GM21786 (cell line): Measurements from ENCODE around the gene U2AF1L4.
"Not testable (repeated sequence)": the region's sequence is repeated elsewhere in the genome, so short reads cannot be mapped to it uniquely, and the experiment has no call there.

ENCODE experiments used
- ATAC-seq: cut with Tn5 transposase; IDR thresholded peaks from one replicate; pipeline ENCODE4 v1.9.1; 2021; ENCODE audit not compliant: unreplicated experiment

U2AF1L4 gene

DNA sequence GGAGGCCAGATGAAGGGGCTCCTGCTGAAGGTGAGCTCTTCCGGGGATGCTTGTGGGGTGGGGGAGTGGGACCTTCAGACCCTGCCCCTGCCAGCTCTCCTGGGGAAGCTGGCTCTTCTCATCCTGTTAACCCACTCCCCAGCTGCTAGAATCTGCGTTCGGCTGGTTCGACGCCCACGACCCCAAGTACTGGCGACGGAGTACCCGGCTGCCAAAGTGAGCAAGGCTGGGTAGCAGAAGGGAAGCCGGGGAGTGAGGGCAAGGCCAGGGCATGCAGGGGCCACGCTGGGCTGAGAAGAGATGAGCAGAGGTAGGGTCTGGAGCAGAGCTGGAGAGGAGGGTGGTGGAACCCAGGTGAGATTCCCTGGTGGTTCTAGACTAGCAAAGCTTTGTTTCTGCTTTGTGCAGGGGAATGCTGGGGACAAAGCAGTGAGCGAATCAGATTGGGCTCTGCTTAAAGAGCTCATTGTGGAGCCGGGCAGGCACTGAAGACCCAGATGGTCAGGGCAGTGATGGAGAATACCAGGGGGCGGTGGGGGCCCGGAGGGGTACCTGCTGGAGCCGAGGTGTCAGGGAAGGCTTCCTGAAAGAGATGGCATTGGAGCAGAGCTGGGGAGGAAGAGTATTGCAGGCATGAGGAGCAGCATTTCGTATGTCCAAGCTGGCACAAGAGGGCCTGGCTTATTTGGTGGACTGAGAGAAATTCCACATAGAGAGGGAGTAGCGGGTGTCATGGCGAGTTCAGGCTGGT, 17.1 kb downstream of the U2AF1L4 start:
- ATAC-seq, result no peak

DNA sequence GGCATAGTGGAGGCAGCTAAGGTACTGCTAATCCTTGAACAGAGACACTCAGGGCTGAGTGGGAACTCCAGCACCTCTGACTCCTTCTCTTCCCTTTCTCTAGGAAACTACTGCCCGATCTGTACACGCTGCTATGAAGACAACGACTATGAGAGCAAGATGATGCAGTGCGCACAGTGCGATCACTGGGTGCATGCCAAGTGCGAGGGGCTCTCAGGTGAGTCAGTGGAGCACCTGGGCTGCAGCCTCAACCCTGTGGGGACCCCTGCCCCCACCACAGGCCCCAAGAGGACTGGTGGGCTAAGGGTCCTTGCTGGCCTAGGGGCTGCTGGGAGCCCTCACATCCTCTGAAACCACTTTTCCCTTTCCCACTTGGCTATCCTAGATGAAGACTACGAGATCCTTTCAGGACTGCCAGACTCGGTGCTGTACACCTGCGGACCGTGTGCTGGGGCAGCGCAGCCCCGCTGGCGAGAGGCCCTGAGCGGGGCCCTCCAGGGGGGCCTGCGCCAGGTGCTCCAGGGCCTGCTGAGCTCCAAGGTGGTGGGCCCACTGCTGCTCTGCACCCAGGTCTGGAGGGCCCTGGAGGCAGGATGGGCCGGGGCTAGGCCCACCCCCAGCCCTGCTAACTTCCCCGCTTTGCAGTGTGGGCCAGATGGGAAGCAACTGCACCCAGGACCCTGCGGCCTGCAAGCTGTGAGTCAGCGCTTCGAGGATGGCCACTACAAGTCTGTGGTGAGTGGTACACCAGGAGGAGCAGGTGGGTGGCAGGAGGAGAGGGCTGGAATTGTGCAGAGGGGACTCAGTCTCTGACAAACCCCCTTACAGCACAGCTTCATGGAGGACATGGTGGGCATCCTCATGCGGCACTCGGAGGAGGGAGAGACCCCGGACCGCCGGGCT, 17.9 kb downstream of the U2AF1L4 start:
- no peak for ATAC-seq

DNA sequence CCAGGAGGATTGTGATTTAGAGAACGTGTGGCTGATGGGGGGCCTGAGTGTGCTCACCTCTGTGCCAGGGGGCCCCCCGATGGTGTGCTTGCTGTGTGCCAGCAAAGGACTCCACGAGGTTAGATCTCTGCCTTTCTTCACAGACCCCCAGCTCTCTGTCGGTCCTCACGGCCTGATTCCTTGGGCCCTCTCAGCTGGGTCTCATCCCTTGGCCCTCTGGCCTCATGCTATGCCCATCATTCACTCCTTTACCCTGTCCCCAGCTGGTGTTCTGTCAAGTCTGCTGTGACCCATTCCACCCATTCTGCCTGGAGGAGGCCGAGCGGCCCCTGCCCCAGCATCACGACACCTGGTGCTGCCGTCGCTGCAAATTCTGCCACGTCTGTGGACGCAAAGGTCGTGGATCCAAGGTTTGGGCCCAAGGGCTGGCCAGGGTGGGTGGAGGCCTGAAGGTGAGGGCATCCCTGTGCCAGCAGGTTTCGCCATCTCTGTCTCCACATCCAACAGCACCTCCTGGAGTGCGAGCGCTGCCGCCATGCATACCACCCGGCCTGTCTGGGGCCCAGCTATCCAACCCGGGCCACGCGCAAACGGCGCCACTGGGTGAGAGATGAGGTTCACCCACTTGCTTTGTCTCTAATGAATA, 19.9 kb downstream of the U2AF1L4 start:
- no peak for ATAC-seq

GRCh38 chr19:35724560-35724959, 20.7 kb downstream of the U2AF1L4 start:
- no peak for ATAC-seq

GRCh38 chr19:35724132-35724531, 21.1 kb downstream of the U2AF1L4 start:
- ATAC-seq, result not testable (repeated sequence)

DNA sequence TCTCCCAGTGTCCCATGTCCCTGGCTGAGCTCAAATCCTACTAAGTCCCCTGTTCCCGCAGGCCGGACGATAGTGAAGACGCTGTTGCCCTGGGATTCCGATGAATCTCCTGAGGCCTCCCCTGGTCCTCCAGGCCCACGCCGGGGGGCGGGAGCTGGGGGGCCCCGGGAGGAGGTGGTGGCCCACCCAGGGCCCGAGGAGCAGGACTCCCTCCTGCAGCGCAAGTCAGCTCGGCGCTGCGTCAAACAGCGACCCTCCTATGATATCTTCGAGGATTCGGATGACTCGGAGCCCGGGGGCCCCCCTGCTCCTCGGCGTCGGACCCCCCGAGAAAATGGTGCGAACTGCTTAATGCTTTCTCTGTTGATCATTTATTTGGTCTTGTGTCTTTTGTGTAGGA, 21.5 kb downstream of the U2AF1L4 start:
- no peak for ATAC-seq

DNA sequence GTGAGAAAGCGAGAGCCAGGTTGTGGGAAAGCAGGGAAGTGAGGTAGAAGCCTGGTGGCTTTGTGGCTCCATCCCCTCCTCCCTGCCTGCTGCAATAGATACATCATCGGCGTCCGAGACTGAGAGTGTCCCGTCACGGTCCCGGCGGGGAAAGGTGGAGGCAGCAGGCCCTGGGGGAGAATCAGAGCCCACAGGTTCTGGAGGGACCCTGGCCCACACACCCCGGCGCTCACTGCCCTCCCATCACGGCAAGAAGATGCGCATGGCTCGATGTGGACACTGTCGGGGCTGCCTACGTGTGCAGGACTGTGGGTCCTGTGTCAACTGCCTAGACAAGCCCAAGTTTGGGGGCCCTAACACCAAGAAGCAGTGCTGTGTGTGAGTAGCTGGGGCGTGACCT, 22.3 kb downstream of the U2AF1L4 start:
- ATAC-seq, result no peak

- ATAC-seq, result no peak
These were observed 22.8 kb downstream of the U2AF1L4 start for GRCh38 chr19:35722461-35722860.

- no peak for ATAC-seq
These were observed 23.8 kb downstream of the U2AF1L4 start for GRCh38 chr19:35721374-35721773.

- no peak for ATAC-seq
These were observed 24.6 kb downstream of the U2AF1L4 start for GRCh38 chr19:35720648-35721047.

GRCh38 chr19:35720163-35720524, 25.1 kb downstream of the U2AF1L4 start:
- ATAC-seq, result no peak

- ATAC-seq, result no peak
These were observed 25.6 kb downstream of the U2AF1L4 start for GRCh38 chr19:35719402-35720162.

DNA sequence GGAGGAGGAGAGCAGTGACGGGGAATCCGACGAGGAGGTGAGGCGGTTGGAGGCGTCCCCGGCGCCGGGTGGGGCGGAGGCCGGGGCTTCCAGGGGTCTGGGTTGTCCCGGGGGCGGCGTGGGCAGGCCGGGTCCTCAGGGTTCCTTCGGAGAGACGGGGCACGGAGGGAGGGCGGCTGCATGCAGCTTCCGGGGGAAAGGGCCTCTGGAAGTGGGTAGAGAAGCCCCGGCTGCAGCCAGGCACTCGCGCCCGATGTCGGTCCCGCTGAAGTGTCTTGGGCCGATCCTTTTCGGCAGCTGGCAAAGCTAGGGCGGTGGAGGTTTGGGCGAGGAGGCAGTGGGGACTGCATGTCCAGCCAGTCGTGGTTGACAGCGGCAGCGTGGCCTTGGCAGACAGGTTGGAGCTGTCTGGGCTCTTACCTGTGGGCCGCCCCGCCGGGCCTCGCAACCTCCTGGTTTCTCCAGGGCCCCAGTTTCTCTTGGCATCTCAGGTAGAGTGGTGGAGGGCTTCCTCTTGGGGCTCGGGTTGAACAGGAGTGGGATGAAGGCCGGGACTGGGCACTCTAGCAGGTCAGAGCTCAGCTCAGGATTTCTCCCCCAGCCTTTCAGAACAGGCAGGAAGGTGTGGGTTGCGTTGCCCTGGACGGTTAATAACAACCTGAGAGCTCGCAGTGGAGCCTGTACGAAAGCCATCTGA, 26.7 kb downstream of the U2AF1L4 start:
- no peak for ATAC-seq

DNA sequence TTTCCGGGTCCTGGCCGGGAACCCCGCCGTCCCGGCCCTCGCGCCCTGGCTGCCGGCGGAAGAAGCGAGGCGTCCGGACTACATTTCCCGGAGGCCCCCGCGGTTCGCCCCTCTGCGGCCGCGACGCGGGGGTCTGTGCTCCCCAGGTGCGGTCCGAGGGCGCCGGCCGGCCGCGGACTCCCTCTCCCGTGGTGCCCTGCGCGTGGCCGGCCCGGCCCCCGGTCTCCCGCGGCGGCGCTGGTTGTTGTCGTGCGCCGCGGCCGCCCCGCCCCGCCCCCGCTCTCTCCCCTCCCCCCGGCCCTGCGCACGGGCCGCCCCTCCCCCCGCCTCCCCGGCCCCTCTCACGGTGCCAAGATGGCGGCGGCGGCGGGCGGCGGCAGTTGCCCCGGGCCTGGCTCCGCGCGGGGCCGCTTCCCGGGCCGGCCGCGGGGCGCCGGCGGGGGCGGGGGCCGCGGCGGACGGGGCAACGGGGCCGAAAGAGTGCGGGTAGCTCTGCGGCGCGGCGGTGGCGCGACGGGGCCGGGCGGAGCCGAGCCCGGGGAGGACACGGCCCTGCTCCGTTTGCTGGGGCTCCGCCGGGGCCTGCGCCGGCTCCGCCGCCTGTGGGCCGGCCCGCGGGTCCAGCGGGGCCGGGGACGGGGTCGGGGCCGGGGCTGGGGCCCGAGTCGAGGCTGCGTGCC, 27.4 kb downstream of the U2AF1L4 start, which contains the start of gene KMT2B:
Gene KMT2B (plus strand): TSS at position 339 of the 680 bp plus-strand sequence. CDS start 16 bp downstream, at position 355.
- peak; percentile 32 for ATAC-seq

DNA sequence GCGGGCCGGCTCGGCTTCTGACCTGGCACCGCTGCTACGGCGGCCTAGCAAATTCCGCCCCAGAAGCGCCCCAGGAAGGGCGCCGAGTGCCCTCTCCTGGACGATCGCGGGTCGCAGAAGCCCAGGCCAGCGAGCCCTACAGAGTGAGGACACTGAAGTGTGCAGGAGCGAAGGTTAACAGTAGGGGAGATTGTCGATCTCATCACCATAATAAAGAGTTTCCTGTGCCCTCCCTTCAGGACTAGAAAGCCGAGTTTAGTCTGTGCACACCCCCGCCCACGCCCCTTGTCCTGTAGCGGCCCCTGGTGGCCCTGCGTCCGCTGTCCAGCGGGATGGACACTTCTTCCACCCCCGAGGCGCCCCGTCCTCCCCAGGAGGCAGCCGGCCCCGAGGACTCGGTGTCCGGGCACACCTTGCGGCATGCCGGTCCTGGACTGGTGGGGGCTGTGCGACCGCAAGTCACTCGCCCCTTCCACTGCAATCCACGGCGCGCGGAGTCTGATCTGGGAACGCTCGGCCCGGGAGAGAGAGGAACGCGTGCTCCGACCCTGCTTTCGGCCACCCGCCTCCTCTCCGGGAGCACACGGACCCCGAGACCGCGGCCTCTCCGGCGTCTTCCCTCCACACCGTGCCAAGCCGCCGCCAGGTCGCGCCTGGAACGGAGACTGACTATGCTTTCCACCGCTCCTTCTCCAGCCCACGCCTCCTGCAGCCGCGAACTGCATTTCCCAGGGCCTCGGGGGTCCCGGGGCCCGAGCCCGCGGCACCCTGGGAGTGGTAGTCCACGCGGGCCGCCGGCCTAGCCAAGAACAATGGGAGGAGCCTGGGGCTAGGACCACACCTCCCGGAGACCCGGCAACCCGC, 28.2 kb downstream of the U2AF1L4 start:
- peak; percentile 49 for ATAC-seq

DNA sequence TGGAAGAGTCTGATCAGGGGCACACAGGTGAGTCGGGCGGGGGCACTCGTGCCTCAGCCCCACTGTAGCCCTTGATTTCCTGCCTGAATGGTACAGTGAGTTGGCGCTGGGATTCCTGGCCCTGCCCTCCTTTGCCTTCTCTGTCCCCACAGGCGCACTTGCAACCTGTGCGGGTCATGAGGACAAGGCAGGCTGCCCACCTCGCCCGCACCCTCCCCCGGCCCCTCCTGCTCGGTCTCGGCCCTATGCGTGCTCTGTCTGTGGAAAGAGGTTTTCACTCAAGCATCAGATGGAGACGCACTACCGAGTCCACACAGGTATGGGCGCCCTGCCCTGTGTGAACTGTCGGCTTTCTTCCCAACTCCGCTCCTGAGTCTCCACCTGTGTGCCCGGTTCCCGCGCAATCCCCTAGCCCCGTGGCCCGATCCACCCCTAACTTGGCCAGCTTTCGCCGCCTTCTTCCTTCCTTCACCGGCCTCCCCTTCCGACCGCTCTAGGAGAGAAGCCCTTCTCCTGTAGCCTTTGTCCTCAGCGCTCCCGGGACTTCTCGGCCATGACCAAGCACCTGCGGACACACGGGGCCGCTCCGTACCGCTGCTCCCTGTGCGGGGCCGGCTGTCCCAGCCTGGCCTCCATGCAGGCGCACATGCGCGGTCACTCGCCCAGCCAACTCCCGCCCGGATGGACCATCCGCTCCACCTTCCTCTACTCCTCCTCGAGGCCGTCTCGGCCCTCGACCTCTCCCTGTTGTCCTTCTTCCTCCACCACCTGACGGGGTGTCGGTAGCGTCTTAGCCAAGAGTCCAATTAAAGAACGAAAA, 29.0 kb downstream of the U2AF1L4 start:
- no peak for ATAC-seq

DNA sequence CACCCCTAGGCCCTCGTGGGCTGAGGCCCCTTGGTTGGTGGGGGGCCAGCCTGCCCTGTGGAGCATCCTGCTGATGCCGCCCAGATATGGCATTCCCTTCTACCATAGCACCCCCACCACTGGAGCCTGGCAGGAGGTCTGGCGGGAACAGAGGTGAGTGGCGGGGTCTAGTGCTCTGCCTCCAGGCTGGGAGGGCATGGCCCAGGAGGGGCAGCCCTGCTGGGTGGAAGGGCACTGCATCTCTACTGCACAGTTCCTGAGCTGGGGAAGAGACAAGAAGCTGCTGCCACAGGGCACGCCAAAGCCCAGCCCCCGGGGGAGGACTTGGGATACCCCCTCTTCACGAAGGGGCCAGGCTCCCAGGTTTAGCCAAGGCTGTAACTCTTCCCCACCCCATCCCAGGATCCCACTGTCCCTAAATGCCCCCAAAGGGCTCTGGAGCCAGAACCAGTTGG, 29.8 kb downstream of the U2AF1L4 start:
- no peak for ATAC-seq
